Osteoblast (primary cell): ENCODE measurements around the gene TRIM51. TPM values are rescaled to one million over a fixed set of nuclear protein-coding genes. Genes with fewer than 3 reads are reported as not detected.

Source experiments
- DNase-seq: peaks from one replicate; pipeline ENCODE4 v3.0.0; 2011; ENCODE audit warnings: low spot score, mixed read lengths; ENCODE audit not compliant: insufficient read length; ENCODE audit errors: missing footprints
- H2AFZ ChIP-seq: 2 replicates; pipeline ENCODE4 v1.6.0; 2011; ENCODE audit warnings: mild to moderate bottlenecking, low read length
- H3K27ac ChIP-seq: 2 replicates; pipeline ENCODE4 v1.5.1; 2011; ENCODE audit warnings: mild to moderate bottlenecking, low read depth, low read length, moderate library complexity
- H3K27me3 ChIP-seq: 2 replicates; pipeline ENCODE4 v1.6.0; 2012; ENCODE audit warnings: mild to moderate bottlenecking, control low read depth, inconsistent platforms, low read length, moderate library complexity; ENCODE audit not compliant: insufficient read depth
- H3K36me3 ChIP-seq: 2 replicates; pipeline ENCODE4 v1.5.1; 2011; ENCODE audit warnings: mild to moderate bottlenecking, low read length, control low read depth, moderate library complexity; ENCODE audit not compliant: insufficient read depth
- H3K4me1 ChIP-seq: 2 replicates; pipeline ENCODE4 v1.5.1; 2011; ENCODE audit warnings: mild to moderate bottlenecking, low read length, control low read depth, moderate library complexity; ENCODE audit not compliant: insufficient read depth
- H3K4me2 ChIP-seq: 2 replicates; pipeline ENCODE4 v1.6.0; 2011; ENCODE audit warnings: mild to moderate bottlenecking, low read length; ENCODE audit not compliant: insufficient read depth
- H3K4me3 ChIP-seq: fragments of 200-600 bp; sonication (generic); 3 replicates; pipeline ENCODE4 v1.5.1; 2012; ENCODE audit warnings: mild to moderate bottlenecking, low read length, inconsistent platforms; ENCODE audit not compliant: insufficient read depth
- H3K79me2 ChIP-seq: 2 replicates; pipeline ENCODE4 v1.6.0; 2012; ENCODE audit warnings: mild to moderate bottlenecking, low read length, control low read depth, inconsistent platforms; ENCODE audit not compliant: insufficient read depth
- H3K9me3 ChIP-seq: 2 replicates; pipeline ENCODE4 v1.5.1; 2011; ENCODE audit warnings: low read depth, low read length, control low read depth
- H4K20me1 ChIP-seq: 2 replicates; pipeline ENCODE4 v1.6.0; 2012; ENCODE audit warnings: mild to moderate bottlenecking, low read length, control low read depth; ENCODE audit not compliant: insufficient read depth
- CTCF ChIP-seq: IDR thresholded peaks from 2 replicates; pipeline ENCODE4 v1.5.1; 2011; ENCODE audit warnings: mild to moderate bottlenecking, low read depth, low read length, moderate library complexity; ENCODE audit errors: extremely low read depth
- total RNA-seq: library from RNA; depleted of rRNA; stranded (reverse); fragments of >200 nt; gene quantifications from 2 replicates; pipeline ENCODE4 v1.2.3, GENCODE V29; 2012

The TRIM51 gene
- total RNA-seq, 1 donor: not detected

- Histone ChIP-seq H3K27me3 (no peaks in the 10 kb centered on the region), H4K20me1 (no peaks in the 10 kb centered on the region), H3K36me3 (no peaks in the 10 kb centered on the region), H3K4me1 (no peaks in the 10 kb centered on the region), H3K4me2 (no peak overlapping the region), H3K27ac (no peak overlapping the region), H3K4me3 (no peak overlapping the region), H3K79me2 (no peaks in the 10 kb centered on the region), H2AFZ (no peak overlapping the region), H3K9me3 (no peaks in the 10 kb centered on the region)
- no peak for TF ChIP-seq CTCF
- no peak for DNase-seq
Measured at GRCh38 chr11:55895216-55895615, 12.1 kb downstream of the TRIM51 start.

GRCh38 chr11:55902308-55902707 is 19.2 kb downstream of the TRIM51 start:
- Histone ChIP-seq H3K79me2 (no peaks in the 10 kb centered on the region), H3K4me2 (no peak overlapping the region), H3K27me3 (no peaks in the 10 kb centered on the region), H2AFZ (no peak overlapping the region), H3K9me3 (peaks cover 3% of the 10 kb centered on the region), H3K4me3 (no peak overlapping the region), H3K27ac (no peak overlapping the region), H3K36me3 (no peaks in the 10 kb centered on the region), H3K4me1 (no peaks in the 10 kb centered on the region), H4K20me1 (no peaks in the 10 kb centered on the region)
- no peak for TF ChIP-seq CTCF
- no peak for DNase-seq

- H3K27ac ChIP-seq: no peak within 1 kb of the TSS
- no peaks in the 10 kb centered on the region for H3K36me3 ChIP-seq
- H3K27me3 ChIP-seq: no peaks in the 10 kb centered on the region
- no peak within 1 kb of the TSS for H2AFZ ChIP-seq
- no peak for DNase-seq
- no peaks in the 10 kb centered on the region for H3K79me2 ChIP-seq
- no peak within 1 kb of the TSS for H3K4me2 ChIP-seq
- no peaks in the 10 kb centered on the region for H4K20me1 ChIP-seq
- H3K4me1 ChIP-seq: no peaks in the 10 kb centered on the region
- TF ChIP-seq CTCF: no peak
- H3K4me3 ChIP-seq: no peak within 1 kb of the TSS
- peaks cover 2% of the 10 kb centered on the region for H3K9me3 ChIP-seq
Measured at GRCh38 chr11:55914482-55914881, 31.4 kb downstream of the TRIM51 start, which contains the start of gene OR5W2. OR5W2 (minus strand) TSS chr11:55914582; CDS start chr11:55914582, 0 bp downstream.

GRCh38 chr11:55920537-55920936 is 37.4 kb downstream of the TRIM51 start:
- Histone ChIP-seq H2AFZ (no peak overlapping the region), H3K4me3 (no peak overlapping the region), H3K4me2 (no peak overlapping the region), H3K9me3 (no peaks in the 10 kb centered on the region), H3K27ac (no peak overlapping the region), H3K27me3 (no peaks in the 10 kb centered on the region), H3K79me2 (no peaks in the 10 kb centered on the region), H3K36me3 (no peaks in the 10 kb centered on the region), H3K4me1 (no peaks in the 10 kb centered on the region), H4K20me1 (no peaks in the 10 kb centered on the region)
- no peak for DNase-seq
- no peak for TF ChIP-seq CTCF
